CD4-positive, alpha-beta T cell treated with Interleukin-6 for 4 hours (primary cell): Measurements from ENCODE around the gene SLC25A28.
"Not testable (repeated sequence)": the region's sequence is repeated elsewhere in the genome, so short reads cannot be mapped to it uniquely, and the experiment has no call there.

Experiments
- DNase-seq: peaks from one replicate; pipeline ENCODE4 v3.0.0-alpha.2; 2020; ENCODE audit warnings: mixed read lengths

SLC25A28 gene

GRCh38 chr10:99625124-99625523 lies 4.9 kb upstream of the SLC25A28 start:
- not testable (repeated sequence) for DNase-seq

- no peak for DNase-seq
These were observed 3.7 kb upstream of the SLC25A28 start for GRCh38 chr10:99623919-99624318.

GRCh38 chr10:99621454-99622251 lies 1.4 kb upstream of the SLC25A28 start:
- no peak for DNase-seq

GRCh38 chr10:99620711-99621453 lies 643 bp upstream of the SLC25A28 start:
- DNase-seq: peak; percentile 93

- DNase-seq: no peak
These were observed 994 bp downstream of the SLC25A28 start for GRCh38 chr10:99619090-99619800.

GRCh38 chr10:99617696-99618095 lies 2.5 kb downstream of the SLC25A28 start:
- DNase-seq: no peak

- DNase-seq: no peak
These were observed 4.8 kb downstream of the SLC25A28 start for GRCh38 chr10:99615426-99615825.

- DNase-seq: peak; percentile 18
These were observed 7.9 kb downstream of the SLC25A28 start for GRCh38 chr10:99612167-99612831.

GRCh38 chr10:99611326-99611725 lies 8.9 kb downstream of the SLC25A28 start:
- DNase-seq: no peak

GRCh38 chr10:99610221-99610620 lies 10.0 kb downstream of the SLC25A28 start:
- no peak for DNase-seq

- no peak for DNase-seq
These were observed 11.1 kb downstream of the SLC25A28 start for GRCh38 chr10:99609186-99609585.

GRCh38 chr10:99605351-99605750 lies 14.9 kb downstream of the SLC25A28 start:
- no peak for DNase-seq

GRCh38 chr10:99604862-99605261 lies 15.4 kb downstream of the SLC25A28 start:
- no peak for DNase-seq

- DNase-seq: no peak
These were observed 21.3 kb downstream of the SLC25A28 start for GRCh38 chr10:99598781-99599509.

- DNase-seq: no peak
These were observed 22.2 kb downstream of the SLC25A28 start for GRCh38 chr10:99598011-99598410.

- DNase-seq: not testable (repeated sequence)
These were observed 23.5 kb downstream of the SLC25A28 start for GRCh38 chr10:99596708-99597107.

GRCh38 chr10:99595770-99596465 lies 24.3 kb downstream of the SLC25A28 start:
- DNase-seq: no peak

- no peak for DNase-seq
These were observed 25.0 kb downstream of the SLC25A28 start for GRCh38 chr10:99595236-99595635.

- no peak for DNase-seq
These were observed 26.9 kb downstream of the SLC25A28 start for GRCh38 chr10:99593312-99593711.

GRCh38 chr10:99590799-99591198 lies 29.4 kb downstream of the SLC25A28 start:
- no peak for DNase-seq

- no peak for DNase-seq
These were observed 36.6 kb downstream of the SLC25A28 start for GRCh38 chr10:99583687-99584086.
